Measurements from ENCODE around the gene VNN1.

GRCh38 chr6:132687306-132687705, 26.5 kb downstream of the VNN1 start:
- TF ChIP-seq POLR2A (IDR thresholded peaks at IDR 0.05) (no peak), CTCF (IDR thresholded peaks at IDR 0.05) (no peak)

All from testis (tissue), 2 donors.